ENCODE data around the gene KCNH2.

DNA sequence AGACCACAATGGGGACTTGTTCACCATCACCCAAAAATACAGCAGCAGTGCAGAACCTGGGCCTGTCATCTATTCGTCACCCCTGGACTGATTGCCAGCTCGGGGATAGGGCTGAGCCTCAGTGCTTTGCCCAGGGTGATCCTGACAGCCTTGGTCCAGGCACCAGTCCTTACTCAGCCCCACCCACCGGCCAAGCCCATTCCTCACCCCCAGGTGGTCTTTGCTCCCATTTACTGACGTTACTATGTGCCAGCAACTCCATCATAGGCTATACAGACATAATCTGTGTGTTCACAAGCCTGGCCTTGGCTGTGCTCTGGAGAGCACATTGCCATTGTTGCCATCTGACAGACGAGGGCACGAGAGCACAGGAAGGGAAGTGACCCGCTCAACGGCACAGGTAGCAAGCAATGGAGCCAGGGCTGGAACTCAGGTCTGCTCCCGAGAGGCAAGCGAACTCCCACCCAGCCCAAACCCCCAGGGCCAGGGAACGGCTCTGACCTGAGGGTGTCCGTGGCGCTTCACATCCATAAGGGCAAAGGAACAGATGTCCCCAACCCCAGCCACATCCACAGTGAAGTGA lies 39.3 kb upstream of the KCNH2 start:
- TF ChIP-seq, protein P1, sequence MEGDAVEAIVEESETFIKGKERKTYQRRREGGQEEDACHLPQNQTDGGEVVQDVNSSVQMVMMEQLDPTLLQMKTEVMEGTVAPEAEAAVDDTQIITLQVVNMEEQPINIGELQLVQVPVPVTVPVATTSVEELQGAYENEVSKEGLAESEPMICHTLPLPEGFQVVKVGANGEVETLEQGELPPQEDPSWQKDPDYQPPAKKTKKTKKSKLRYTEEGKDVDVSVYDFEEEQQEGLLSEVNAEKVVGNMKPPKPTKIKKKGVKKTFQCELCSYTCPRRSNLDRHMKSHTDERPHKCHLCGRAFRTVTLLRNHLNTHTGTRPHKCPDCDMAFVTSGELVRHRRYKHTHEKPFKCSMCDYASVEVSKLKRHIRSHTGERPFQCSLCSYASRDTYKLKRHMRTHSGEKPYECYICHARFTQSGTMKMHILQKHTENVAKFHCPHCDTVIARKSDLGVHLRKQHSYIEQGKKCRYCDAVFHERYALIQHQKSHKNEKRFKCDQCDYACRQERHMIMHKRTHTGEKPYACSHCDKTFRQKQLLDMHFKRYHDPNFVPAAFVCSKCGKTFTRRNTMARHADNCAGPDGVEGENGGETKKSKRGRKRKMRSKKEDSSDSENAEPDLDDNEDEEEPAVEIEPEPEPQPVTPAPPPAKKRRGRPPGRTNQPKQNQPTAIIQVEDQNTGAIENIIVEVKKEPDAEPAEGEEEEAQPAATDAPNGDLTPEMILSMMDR (conservative IDR thresholded peaks at IDR 0.05 in 1 of 2, IDR thresholded peaks at IDR 0.05 in 1 of 2; ENCODE audit: extremely low read depth in 1 of 2, insufficient read depth in 1 of 2, low read depth in 1 of 2, low read length in 2 of 2): no peak
- TF ChIP-seq EZH2 (IDR thresholded peaks at IDR 0.05; ENCODE audit: borderline replicate concordance, low read length): no peak
